ENCODE results near the gene GPR160.

- no peak for TF ChIP-seq CTCF (conservative IDR thresholded peaks at IDR 0.05 in 1 of 2, IDR thresholded peaks at IDR 0.05 in 1 of 2; ENCODE audit: low read depth in 1 of 2, low read length in 2 of 2)
- TF ChIP-seq EZH2 (IDR thresholded peaks at IDR 0.05; ENCODE audit: low read length, missing control alignments): no peak
These were observed 39.1 kb upstream of the GPR160 start for GRCh38 chr3:169998668-169999131.
